HEK293 (cell line): Measurements from ENCODE around the gene MPHOSPH9.

Source experiments
- CTCF ChIA-PET: fragments of 350-600 bp; formaldehyde crosslinking; extraction: SDS; loops from one replicate; lab custom pipeline; 2021; ENCODE audit warnings: antibody characterized with exemption; lab: Yijun Ruan, JAX
- POLR2A ChIA-PET: fragments of 300-600 bp; formaldehyde crosslinking; extraction: SDS; loops from one replicate; lab custom pipeline; 2020; ENCODE audit warnings: antibody characterized with exemption, inconsistent platforms; lab: Yijun Ruan, JAX
- H3K27ac ChIP-seq: fragments of 200-500 bp; sonication (Bioruptor generic); 2 replicates; pipeline ENCODE4 v1.5.1; 2014; ENCODE audit warnings: low read depth, low read length, control low read depth, inconsistent platforms; ENCODE audit errors: extremely low read depth
- H3K36me3 ChIP-seq, 2 experiments: fragments of 200-500 bp in 1 of 2; sonication (Bioruptor generic) in 1 of 2; 1 replicate in 1 of 2; 2 replicates in 1 of 2; pipeline ENCODE4 v1.5.1; 2014 to 2017; ENCODE audit warnings: inconsistent platforms in 2 of 2, low read length in 2 of 2; ENCODE audit not compliant: control insufficient read depth in 2 of 2, insufficient read depth in 1 of 2
- H3K4me1 ChIP-seq: fragments of 200-500 bp; sonication (Bioruptor generic); 2 replicates; pipeline ENCODE4 v1.5.1; 2014; ENCODE audit warnings: mild to moderate bottlenecking, low read length, inconsistent platforms; ENCODE audit not compliant: control insufficient read depth, insufficient read depth
- H3K4me3 ChIP-seq: 2 replicates; pipeline ENCODE4 v1.5.1; 2011; ENCODE audit warnings: low read depth, mild to moderate bottlenecking, control low read depth, low read length, moderate library complexity
- H3K9me3 ChIP-seq: fragments of 200-500 bp; sonication (Bioruptor generic); 2 replicates; pipeline ENCODE4 v1.5.1; 2014; ENCODE audit warnings: low read depth, low read length, inconsistent platforms; ENCODE audit not compliant: control insufficient read depth, insufficient read depth
- ATF2 ChIP-seq: fragments of 450-650 bp; formaldehyde crosslinking; IDR thresholded peaks from 2 replicates; pipeline ENCODE4 v1.5.1; 2016; ENCODE audit warnings: missing biosample characterization, missing genetic modification characterization, low read depth
- EGR2 ChIP-seq: fragments of 450-650 bp; formaldehyde crosslinking; IDR thresholded peaks from 2 replicates; pipeline ENCODE4 v1.5.1; 2016; ENCODE audit warnings: low read depth, missing biosample characterization, missing genetic modification characterization
- GLI4 ChIP-seq: fragments of 450-650 bp; formaldehyde crosslinking; IDR thresholded peaks from 2 replicates; pipeline ENCODE4 v1.5.1; 2016; ENCODE audit warnings: missing biosample characterization, missing genetic modification characterization
- ZNF114 ChIP-seq: fragments of 450-650 bp; formaldehyde crosslinking; IDR thresholded peaks from 2 replicates; pipeline ENCODE4 v1.5.0; 2017; ENCODE audit warnings: missing biosample characterization, missing genetic modification characterization
- ZNF23 ChIP-seq: fragments of 450-650 bp; formaldehyde crosslinking; IDR thresholded peaks from 2 replicates; pipeline ENCODE4 v1.5.1; 2016; ENCODE audit warnings: missing biosample characterization, missing genetic modification characterization, borderline replicate concordance
- ZNF292 ChIP-seq: fragments of 450-650 bp; formaldehyde crosslinking; IDR thresholded peaks from 2 replicates; pipeline ENCODE4 v1.5.1; 2016; ENCODE audit warnings: low read depth, missing biosample characterization, missing genetic modification characterization, borderline replicate concordance
- ZNF302 ChIP-seq: fragments of 450-650 bp; formaldehyde crosslinking; IDR thresholded peaks from 2 replicates; pipeline ENCODE4 v1.5.1; 2016; ENCODE audit warnings: missing biosample characterization, missing genetic modification characterization, low read depth
- ZNF354C ChIP-seq: fragments of 450-650 bp; formaldehyde crosslinking; IDR thresholded peaks from 2 replicates; pipeline ENCODE4 v1.5.1; 2016; ENCODE audit warnings: missing biosample characterization, missing genetic modification characterization, low read depth, borderline replicate concordance
- ZNF549 ChIP-seq: fragments of 450-650 bp; IDR thresholded peaks from 2 replicates; pipeline ENCODE4 v1.5.1; 2018; ENCODE audit warnings: missing biosample characterization, missing genetic modification characterization, mild to moderate bottlenecking, inconsistent platforms, moderate library complexity
- ZNF658 ChIP-seq: fragments of 450-650 bp; formaldehyde crosslinking; IDR thresholded peaks from 2 replicates; pipeline ENCODE4; 2016; ENCODE audit warnings: missing biosample characterization, missing genetic modification characterization
- ZNF777 ChIP-seq: fragments of 450-650 bp; formaldehyde crosslinking; IDR thresholded peaks from 2 replicates; pipeline ENCODE4 v1.5.1; 2017; ENCODE audit warnings: missing biosample characterization, missing genetic modification characterization, borderline replicate concordance
- ZNF830 ChIP-seq: fragments of 450-650 bp; IDR thresholded peaks from 2 replicates; pipeline ENCODE4 v1.5.0; 2018; ENCODE audit warnings: missing biosample characterization, missing genetic modification characterization, low read depth, mild to moderate bottlenecking, moderate library complexity
- TF ChIP-seq, protein P1 (sequence below): fragments of 450-650 bp; formaldehyde crosslinking; conservative IDR thresholded peaks from 2 replicates; pipeline ENCODE4 v1.5.1; 2016; ENCODE audit warnings: low read depth, missing biosample characterization, missing genetic modification characterization
- TF ChIP-seq, protein P2 (sequence below): fragments of 450-650 bp; formaldehyde crosslinking; IDR thresholded peaks from 2 replicates; pipeline ENCODE4 v1.5.1; 2017; ENCODE audit warnings: missing biosample characterization, mild to moderate bottlenecking, missing genetic modification characterization, moderate library complexity

The MPHOSPH9 gene

GRCh38 chr12:123267991-123268843 is 35.3 kb upstream of the MPHOSPH9 start:
- Histone ChIP-seq H3K36me3 (peaks cover 8 to 54% of the 10 kb centered on the region in 2 experiments; a peak in 2 of 3 replicates), H3K4me1 (peaks cover 6% of the 10 kb centered on the region), H3K9me3 (no peaks in the 10 kb centered on the region), H3K4me3 (no peak overlapping the region), H3K27ac (no peak overlapping the region)
- TF ChIP-seq ZNF292 (no peak), EGR2 (tag by site-specific recombination) (peak; percentile 8; the same call in 1 of the 2 replicates), ZNF549 (no peak)
- ChIA-PET CTCF (interaction anchor here (0.9 kb wide), 1 partner anchor 31 kb away, joined by 4 read pairs; no protein-coding TSS in a partner anchor), POLR2A (interaction anchor here (1.7 kb wide), 1 partner anchor 35 kb away, joined by 10 read pairs; the partner anchor contains the start of genes MPHOSPH9 and MTRFR)

DNA sequence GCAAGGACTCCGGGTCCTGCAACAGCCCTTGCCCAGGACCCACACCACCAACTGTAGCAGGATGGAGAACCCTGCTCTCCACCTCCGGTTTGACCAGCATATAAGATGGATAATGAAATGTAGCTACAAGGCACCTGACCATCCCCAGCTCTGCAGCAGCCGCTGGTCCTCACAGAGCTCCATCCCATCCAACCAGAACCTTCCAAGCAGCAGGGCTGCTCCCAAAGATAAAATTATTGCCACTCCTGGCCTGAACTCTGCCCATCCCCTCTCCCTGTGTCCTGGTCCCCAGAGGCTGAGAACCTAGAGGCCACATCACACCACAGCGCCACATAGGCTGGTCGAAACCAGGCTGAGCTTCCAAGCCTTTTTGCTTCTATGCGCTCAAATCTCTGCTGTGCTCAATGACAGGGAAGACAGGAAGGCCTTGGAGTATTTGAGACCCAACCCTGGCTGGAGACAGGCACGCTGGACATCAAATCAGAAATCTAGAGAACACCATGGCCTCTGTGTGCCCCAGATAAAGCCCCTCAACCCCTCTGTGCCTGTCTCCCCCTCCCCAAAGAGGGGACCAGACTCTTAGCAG is 34.5 kb upstream of the MPHOSPH9 start:
- H3K27ac ChIP-seq, result no peak overlapping the region
- peaks cover 8 to 59% of the 10 kb centered on the region in 2 experiments; a peak in 2 of 3 replicates for H3K36me3 ChIP-seq
- ChIA-PET POLR2A (interaction anchor here (0.9 to 1.7 kb wide), 4 partner anchors 33 to 317 kb away, joined by 3 to 10 read pairs (median 3); partner anchors contain the start of genes MPHOSPH9, MTRFR and TMED2), CTCF (interaction anchor here (0.9 kb wide), 1 partner anchor 30 kb away, joined by 4 read pairs; no protein-coding TSS in a partner anchor)
- H3K4me3 ChIP-seq, result no peak overlapping the region
- H3K9me3 ChIP-seq, result no peaks in the 10 kb centered on the region
- TF ChIP-seq GLI4 (tag by site-specific recombination) (no peak), ZNF302 (tag by site-specific recombination) (no peak), ZNF777 (tag by site-specific recombination) (no peak), ZNF658 (tag by site-specific recombination) (no peak), ZNF830 (tag by site-specific recombination) (no peak), ZNF354C (tag by site-specific recombination) (no peak), ATF2 (tag by site-specific recombination) (no peak), ZNF114 (tag by site-specific recombination) (no peak), ZNF23 (tag by site-specific recombination) (no peak)
- TF ChIP-seq, protein P1, sequence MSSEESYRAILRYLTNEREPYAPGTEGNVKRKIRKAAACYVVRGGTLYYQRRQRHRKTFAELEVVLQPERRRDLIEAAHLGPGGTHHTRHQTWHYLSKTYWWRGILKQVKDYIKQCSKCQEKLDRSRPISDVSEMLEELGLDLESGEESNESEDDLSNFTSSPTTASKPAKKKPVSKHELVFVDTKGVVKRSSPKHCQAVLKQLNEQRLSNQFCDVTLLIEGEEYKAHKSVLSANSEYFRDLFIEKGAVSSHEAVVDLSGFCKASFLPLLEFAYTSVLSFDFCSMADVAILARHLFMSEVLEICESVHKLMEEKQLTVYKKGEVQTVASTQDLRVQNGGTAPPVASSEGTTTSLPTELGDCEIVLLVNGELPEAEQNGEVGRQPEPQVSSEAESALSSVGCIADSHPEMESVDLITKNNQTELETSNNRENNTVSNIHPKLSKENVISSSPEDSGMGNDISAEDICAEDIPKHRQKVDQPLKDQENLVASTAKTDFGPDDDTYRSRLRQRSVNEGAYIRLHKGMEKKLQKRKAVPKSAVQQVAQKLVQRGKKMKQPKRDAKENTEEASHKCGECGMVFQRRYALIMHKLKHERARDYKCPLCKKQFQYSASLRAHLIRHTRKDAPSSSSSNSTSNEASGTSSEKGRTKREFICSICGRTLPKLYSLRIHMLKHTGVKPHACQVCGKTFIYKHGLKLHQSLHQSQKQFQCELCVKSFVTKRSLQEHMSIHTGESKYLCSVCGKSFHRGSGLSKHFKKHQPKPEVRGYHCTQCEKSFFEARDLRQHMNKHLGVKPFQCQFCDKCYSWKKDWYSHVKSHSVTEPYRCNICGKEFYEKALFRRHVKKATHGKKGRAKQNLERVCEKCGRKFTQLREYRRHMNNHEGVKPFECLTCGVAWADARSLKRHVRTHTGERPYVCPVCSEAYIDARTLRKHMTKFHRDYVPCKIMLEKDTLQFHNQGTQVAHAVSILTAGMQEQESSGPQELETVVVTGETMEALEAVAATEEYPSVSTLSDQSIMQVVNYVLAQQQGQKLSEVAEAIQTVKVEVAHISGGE, result no peak
- TF ChIP-seq, protein P2, sequence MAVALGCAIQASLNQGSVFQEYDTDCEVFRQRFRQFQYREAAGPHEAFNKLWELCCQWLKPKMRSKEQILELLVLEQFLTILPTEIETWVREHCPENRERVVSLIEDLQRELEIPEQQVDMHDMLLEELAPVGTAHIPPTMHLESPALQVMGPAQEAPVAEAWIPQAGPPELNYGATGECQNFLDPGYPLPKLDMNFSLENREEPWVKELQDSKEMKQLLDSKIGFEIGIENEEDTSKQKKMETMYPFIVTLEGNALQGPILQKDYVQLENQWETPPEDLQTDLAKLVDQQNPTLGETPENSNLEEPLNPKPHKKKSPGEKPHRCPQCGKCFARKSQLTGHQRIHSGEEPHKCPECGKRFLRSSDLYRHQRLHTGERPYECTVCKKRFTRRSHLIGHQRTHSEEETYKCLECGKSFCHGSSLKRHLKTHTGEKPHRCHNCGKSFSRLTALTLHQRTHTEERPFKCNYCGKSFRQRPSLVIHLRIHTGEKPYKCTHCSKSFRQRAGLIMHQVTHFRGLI (tag by site-specific recombination), result no peak
- TF ChIP-seq, all 188 proteins: peak for 0
- H3K4me1 ChIP-seq, result peaks cover 6% of the 10 kb centered on the region
